Measurements from ENCODE around the gene CASK.

DNA sequence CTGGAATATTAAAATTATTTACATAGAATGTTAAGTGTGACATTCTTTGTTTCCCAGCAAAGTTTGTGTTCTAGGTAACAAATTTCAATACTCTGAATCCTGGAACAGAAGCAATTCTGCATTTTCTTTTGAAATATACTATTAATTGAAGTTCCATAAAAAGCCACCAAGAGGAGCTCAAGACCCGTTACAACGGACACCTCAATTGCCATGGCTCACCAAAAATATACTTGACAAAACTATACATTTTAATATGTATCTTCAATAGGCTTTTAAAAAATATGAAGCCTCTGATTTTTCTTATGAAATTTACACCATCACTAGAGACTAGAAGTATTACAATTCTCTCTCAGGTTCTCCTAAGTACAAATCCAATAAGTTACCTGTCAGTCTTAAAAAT is 364.8 kb downstream of the CASK start:
- TF ChIP-seq TAF1 (IDR thresholded peaks at IDR 0.05; ENCODE audit: low read depth, low read length) (no peak), POLR2AphosphoS5 (IDR thresholded peaks at IDR 0.05; ENCODE audit: low read depth, low read length) (no peak), SPI1 (IDR thresholded peaks at IDR 0.05; ENCODE audit: low read depth, low read length) (no peak), POLR2A (IDR thresholded peaks at IDR 0.05; ENCODE audit: low read depth, low read length) (no peak), PAX5 (IDR thresholded peaks at IDR 0.05; ENCODE audit: insufficient read depth, low read length, severe bottlenecking) (no peak), POU2F2 (IDR thresholded peaks at IDR 0.05; ENCODE audit: low read depth, low read length) (no peak)
